GM12878 (cell line): ENCODE measurements around the gene WIPF2. TPM values are rescaled to one million over a fixed set of nuclear protein-coding genes. Genes with fewer than 3 reads are reported as not detected.

Experiments
- ASH2L ChIP-seq: fragments of 300-600, 200-600 bp; sonication (generic); IDR thresholded peaks from 2 replicates; pipeline ENCODE4 v1.6.1; 2017; ENCODE audit warnings: low read depth, mild to moderate bottlenecking, borderline replicate concordance
- CHD1 ChIP-seq: IDR thresholded peaks from 2 replicates; pipeline ENCODE4 v1.6.1; 2012; ENCODE audit warnings: low read depth, low read length, improper control_type of control experiment
- CHD2 ChIP-seq: IDR thresholded peaks from 2 replicates; pipeline ENCODE4 v1.6.1; 2011; ENCODE audit warnings: low read depth, low read length, improper control_type of control experiment, borderline replicate concordance
- GABPA ChIP-seq: IDR thresholded peaks from 2 replicates; pipeline ENCODE4 v1.6.1; 2014; ENCODE audit warnings: antibody characterized with exemption, low read depth, mild to moderate bottlenecking, inconsistent platforms
- GATAD2B ChIP-seq: fragments of 450-650 bp; conservative IDR thresholded peaks from 2 replicates; pipeline ENCODE4 v1.6.1; 2017; ENCODE audit warnings: low read depth, mild to moderate bottlenecking, moderate library complexity
- IRF4 ChIP-seq: IDR thresholded peaks from 2 replicates; pipeline ENCODE4 v1.6.1; 2011; ENCODE audit warnings: low read depth, low read length
- KLF5 ChIP-seq: fragments of 450-650 bp; IDR thresholded peaks from 2 replicates; pipeline ENCODE4 v1.6.1; 2014; ENCODE audit warnings: mild to moderate bottlenecking; ENCODE audit not compliant: partially characterized antibody
- MEF2A ChIP-seq: IDR thresholded peaks from 2 replicates; pipeline ENCODE4 v1.6.1; 2011; ENCODE audit warnings: low read depth, mild to moderate bottlenecking, low read length, moderate library complexity; ENCODE audit not compliant: insufficient read depth
- MTA2 ChIP-seq: fragments of 450-650 bp; IDR thresholded peaks from 2 replicates; pipeline ENCODE4 v1.6.1; 2016; ENCODE audit warnings: low read depth, mild to moderate bottlenecking, moderate library complexity
- NBN ChIP-seq: fragments of 450-650 bp; IDR thresholded peaks from 2 replicates; pipeline ENCODE4 v1.6.1; 2016
- NFXL1 ChIP-seq: fragments of 450-650 bp; IDR thresholded peaks from 2 replicates; pipeline ENCODE4 v1.6.1; 2017; ENCODE audit warnings: antibody characterized with exemption, mild to moderate bottlenecking, borderline replicate concordance
- NFYB ChIP-seq: IDR thresholded peaks from 2 replicates; pipeline ENCODE4 v1.6.1; 2011; ENCODE audit warnings: low read depth, mild to moderate bottlenecking, low read length, improper control_type of control experiment, moderate library complexity; ENCODE audit not compliant: insufficient read depth
- NR2F1 ChIP-seq: fragments of 450-650 bp; conservative IDR thresholded peaks from 2 replicates; pipeline ENCODE4 v1.6.1; 2017; ENCODE audit warnings: mild to moderate bottlenecking
- POLR2AphosphoS2 ChIP-seq: IDR thresholded peaks from 2 replicates; pipeline ENCODE4 v1.6.1; 2011; ENCODE audit warnings: low read depth, mild to moderate bottlenecking, low read length, improper control_type of control experiment, moderate library complexity
- RAD51 ChIP-seq: fragments of 450-650 bp; IDR thresholded peaks from 2 replicates; pipeline ENCODE4 v1.6.1; 2016; ENCODE audit warnings: moderate library complexity, mild to moderate bottlenecking, inconsistent platforms
- RCOR1 ChIP-seq: conservative IDR thresholded peaks from 2 replicates; pipeline ENCODE4 v1.6.1; 2012; ENCODE audit warnings: low read depth, low read length, improper control_type of control experiment
- RFX5 ChIP-seq: IDR thresholded peaks from 2 replicates; pipeline ENCODE4 v1.6.1; 2011; ENCODE audit warnings: low read depth, low read length, improper control_type of control experiment
- RUNX3 ChIP-seq: IDR thresholded peaks from 2 replicates; pipeline ENCODE4 v1.6.1; 2012; ENCODE audit warnings: low read length, inconsistent platforms
- TCF7 ChIP-seq: IDR thresholded peaks from 2 replicates; pipeline ENCODE4 v1.6.1; 2014; ENCODE audit warnings: antibody characterized with exemption, borderline replicate concordance
- YY1 ChIP-seq: IDR thresholded peaks from 2 replicates; pipeline ENCODE4 v1.6.1; 2011; ENCODE audit warnings: low read depth, mild to moderate bottlenecking, low read length
- polyA plus RNA-seq, 11 experiments: library from polyadenylated mRNA; depleted of rRNA in 4 of 11; unstranded in 6 of 11; stranded (reverse) in 5 of 11; fragments of >200 nt; fragmentation: Nextera tagmentation in 4 of 11; fragmentation: Illumina TruSeq in 1 of 11; extraction: Ambion mirVana in 4 of 11; extraction: Trizol in 1 of 11; gene quantifications; 1 replicate in 1 of 11; 2 replicates in 10 of 11; pipeline versions ENCODE4 v1.2.1 to v1.2.3, GENCODE V29; 2011 to 2016; ENCODE audit warnings: inconsistent platforms in 2 of 11, missing spikeins in 2 of 11, low read depth in 1 of 11
- total RNA-seq, 4 experiments: library from RNA; depleted of rRNA in 3 of 4; stranded (reverse); fragments of >200 nt in 3 of 4; fragmentation: Illumina TruSeq in 1 of 4; extraction: Trizol in 1 of 4; gene quantifications; 2 replicates each; pipeline versions ENCODE4 v1.2.1 to v1.2.3, GENCODE V29; 2013 to 2021
- TF ChIP-seq, protein P1 (sequence below): IDR thresholded peaks from 2 replicates; pipeline ENCODE4 v1.6.1; 2012; ENCODE audit warnings: mild to moderate bottlenecking, low read depth, low read length
- TF ChIP-seq, protein P2 (sequence below): fragments of 450-650 bp; formaldehyde crosslinking; IDR thresholded peaks from 2 replicates; pipeline ENCODE4 v1.5.0; 2022; ENCODE audit warnings: mild to moderate bottlenecking, missing genetic modification characterization
- TF ChIP-seq, protein P3 (sequence below): fragments of 450-650 bp; IDR thresholded peaks from 2 replicates; pipeline ENCODE4 v1.6.1; 2018; ENCODE audit warnings: mild to moderate bottlenecking, low read depth, moderate library complexity; ENCODE audit not compliant: partially characterized antibody

WIPF2 gene
- total and polyA plus RNA-seq, 10 of the 15 experiments (the other 5 are each of a cell fraction or from before 2014, with no cell fraction given) = 4.2 to 20.8 (median 7.1) TPM

DNA sequence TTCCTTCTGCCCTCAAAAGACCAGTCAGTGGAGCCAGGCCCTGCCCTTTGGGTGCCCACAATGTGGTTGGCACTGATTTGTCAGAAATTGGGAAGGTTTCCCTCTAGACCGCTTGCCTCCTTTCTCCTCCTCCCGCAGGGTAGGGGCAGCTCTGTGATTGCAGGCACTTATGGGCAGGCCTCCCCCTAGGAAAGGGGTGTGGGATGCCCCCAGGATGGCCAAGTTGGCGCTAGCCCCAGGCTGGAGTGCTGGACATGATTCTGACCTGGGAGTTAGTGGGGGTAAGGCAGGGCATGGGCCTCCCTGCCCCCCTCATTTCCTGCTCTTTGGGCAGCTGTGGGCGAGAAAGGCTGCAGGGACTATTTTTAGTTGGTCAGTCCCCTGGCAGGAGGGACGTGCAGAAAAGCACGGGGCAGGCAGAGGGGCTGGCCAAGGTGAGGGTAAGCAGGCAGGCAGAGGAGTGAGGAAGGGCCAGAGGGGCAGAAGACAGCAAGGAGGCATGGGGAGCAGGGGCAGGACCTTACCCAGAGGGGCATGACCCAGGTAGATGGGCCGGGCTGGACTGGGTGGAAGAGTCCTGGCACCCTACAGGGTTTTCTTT lies 93.1 kb downstream of the WIPF2 start (continued):
- TF ChIP-seq GATAD2B = peak; percentile 52; the same call in 1 of the 2 replicates
- no peak for TF ChIP-seq POLR2AphosphoS2
- TF ChIP-seq NFYB = no peak
- TF ChIP-seq GABPA = no peak
- TF ChIP-seq, protein P1, sequence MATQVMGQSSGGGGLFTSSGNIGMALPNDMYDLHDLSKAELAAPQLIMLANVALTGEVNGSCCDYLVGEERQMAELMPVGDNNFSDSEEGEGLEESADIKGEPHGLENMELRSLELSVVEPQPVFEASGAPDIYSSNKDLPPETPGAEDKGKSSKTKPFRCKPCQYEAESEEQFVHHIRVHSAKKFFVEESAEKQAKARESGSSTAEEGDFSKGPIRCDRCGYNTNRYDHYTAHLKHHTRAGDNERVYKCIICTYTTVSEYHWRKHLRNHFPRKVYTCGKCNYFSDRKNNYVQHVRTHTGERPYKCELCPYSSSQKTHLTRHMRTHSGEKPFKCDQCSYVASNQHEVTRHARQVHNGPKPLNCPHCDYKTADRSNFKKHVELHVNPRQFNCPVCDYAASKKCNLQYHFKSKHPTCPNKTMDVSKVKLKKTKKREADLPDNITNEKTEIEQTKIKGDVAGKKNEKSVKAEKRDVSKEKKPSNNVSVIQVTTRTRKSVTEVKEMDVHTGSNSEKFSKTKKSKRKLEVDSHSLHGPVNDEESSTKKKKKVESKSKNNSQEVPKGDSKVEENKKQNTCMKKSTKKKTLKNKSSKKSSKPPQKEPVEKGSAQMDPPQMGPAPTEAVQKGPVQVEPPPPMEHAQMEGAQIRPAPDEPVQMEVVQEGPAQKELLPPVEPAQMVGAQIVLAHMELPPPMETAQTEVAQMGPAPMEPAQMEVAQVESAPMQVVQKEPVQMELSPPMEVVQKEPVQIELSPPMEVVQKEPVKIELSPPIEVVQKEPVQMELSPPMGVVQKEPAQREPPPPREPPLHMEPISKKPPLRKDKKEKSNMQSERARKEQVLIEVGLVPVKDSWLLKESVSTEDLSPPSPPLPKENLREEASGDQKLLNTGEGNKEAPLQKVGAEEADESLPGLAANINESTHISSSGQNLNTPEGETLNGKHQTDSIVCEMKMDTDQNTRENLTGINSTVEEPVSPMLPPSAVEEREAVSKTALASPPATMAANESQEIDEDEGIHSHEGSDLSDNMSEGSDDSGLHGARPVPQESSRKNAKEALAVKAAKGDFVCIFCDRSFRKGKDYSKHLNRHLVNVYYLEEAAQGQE = no peak
- TF ChIP-seq NBN = no peak
- TF ChIP-seq MTA2 = peak; percentile 20; the same call in 1 of the 2 replicates
- no peak for TF ChIP-seq ASH2L
- no peak for TF ChIP-seq RAD51
- no peak; the same call in 1 of the 2 replicates for TF ChIP-seq RUNX3
- TF ChIP-seq, protein P2, sequence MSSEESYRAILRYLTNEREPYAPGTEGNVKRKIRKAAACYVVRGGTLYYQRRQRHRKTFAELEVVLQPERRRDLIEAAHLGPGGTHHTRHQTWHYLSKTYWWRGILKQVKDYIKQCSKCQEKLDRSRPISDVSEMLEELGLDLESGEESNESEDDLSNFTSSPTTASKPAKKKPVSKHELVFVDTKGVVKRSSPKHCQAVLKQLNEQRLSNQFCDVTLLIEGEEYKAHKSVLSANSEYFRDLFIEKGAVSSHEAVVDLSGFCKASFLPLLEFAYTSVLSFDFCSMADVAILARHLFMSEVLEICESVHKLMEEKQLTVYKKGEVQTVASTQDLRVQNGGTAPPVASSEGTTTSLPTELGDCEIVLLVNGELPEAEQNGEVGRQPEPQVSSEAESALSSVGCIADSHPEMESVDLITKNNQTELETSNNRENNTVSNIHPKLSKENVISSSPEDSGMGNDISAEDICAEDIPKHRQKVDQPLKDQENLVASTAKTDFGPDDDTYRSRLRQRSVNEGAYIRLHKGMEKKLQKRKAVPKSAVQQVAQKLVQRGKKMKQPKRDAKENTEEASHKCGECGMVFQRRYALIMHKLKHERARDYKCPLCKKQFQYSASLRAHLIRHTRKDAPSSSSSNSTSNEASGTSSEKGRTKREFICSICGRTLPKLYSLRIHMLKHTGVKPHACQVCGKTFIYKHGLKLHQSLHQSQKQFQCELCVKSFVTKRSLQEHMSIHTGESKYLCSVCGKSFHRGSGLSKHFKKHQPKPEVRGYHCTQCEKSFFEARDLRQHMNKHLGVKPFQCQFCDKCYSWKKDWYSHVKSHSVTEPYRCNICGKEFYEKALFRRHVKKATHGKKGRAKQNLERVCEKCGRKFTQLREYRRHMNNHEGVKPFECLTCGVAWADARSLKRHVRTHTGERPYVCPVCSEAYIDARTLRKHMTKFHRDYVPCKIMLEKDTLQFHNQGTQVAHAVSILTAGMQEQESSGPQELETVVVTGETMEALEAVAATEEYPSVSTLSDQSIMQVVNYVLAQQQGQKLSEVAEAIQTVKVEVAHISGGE (CRISPR knock-in tag) = no peak
- TF ChIP-seq IRF4 = no peak
- no peak for TF ChIP-seq CHD1
- TF ChIP-seq RCOR1 = no peak
- TF ChIP-seq RFX5 = no peak
- no peak for TF ChIP-seq MEF2A
- TF ChIP-seq TCF7 = no peak
- TF ChIP-seq NFXL1 = no peak
- TF ChIP-seq KLF5 = no peak
- peak; percentile 36; the same call in 1 of the 2 replicates for TF ChIP-seq CHD2
- TF ChIP-seq YY1 = no peak
- TF ChIP-seq, protein P3, sequence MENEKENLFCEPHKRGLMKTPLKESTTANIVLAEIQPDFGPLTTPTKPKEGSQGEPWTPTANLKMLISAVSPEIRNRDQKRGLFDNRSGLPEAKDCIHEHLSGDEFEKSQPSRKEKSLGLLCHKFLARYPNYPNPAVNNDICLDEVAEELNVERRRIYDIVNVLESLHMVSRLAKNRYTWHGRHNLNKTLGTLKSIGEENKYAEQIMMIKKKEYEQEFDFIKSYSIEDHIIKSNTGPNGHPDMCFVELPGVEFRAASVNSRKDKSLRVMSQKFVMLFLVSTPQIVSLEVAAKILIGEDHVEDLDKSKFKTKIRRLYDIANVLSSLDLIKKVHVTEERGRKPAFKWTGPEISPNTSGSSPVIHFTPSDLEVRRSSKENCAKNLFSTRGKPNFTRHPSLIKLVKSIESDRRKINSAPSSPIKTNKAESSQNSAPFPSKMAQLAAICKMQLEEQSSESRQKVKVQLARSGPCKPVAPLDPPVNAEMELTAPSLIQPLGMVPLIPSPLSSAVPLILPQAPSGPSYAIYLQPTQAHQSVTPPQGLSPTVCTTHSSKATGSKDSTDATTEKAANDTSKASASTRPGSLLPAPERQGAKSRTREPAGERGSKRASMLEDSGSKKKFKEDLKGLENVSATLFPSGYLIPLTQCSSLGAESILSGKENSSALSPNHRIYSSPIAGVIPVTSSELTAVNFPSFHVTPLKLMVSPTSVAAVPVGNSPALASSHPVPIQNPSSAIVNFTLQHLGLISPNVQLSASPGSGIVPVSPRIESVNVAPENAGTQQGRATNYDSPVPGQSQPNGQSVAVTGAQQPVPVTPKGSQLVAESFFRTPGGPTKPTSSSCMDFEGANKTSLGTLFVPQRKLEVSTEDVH = no peak
- peak; percentile 10; the same call in 1 of the 2 replicates for TF ChIP-seq NR2F1
